Measurements from ENCODE around the gene ABTB2.

ABTB2 gene

DNA sequence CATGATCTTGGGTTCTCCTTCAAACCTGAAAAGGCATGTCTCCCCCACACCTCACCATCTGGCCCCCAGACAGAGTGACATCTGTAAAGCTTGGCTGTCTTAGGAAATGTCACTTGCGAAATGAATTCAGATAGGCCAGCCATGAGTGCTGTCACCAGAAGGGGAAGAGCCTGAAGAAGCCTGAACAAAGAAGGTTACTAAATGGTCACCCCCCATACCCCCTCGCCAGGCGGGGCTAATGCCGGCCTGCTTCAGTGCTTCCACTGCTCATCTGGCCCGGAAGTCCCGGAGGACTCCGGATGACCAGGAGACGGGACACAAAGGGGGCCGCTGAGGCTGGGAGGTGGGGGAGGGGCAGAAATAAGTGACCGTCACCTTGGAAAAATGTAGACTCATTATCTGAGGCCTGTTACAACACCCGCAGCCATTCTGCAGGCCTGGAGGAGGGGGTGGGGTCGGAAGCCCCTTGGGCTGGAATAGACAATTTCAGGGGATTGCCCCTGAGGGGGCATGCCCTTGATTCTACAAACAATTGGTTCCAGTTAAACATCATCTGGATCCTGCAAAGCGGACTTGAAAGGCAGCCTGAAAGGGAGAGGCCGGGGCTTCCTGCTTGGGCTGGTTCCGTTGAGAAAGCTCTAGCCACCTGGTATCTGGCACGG, 209.2 kb downstream of the ABTB2 start:
- DNase-seq (ENCODE audit: low spot score), result no peak

DNA sequence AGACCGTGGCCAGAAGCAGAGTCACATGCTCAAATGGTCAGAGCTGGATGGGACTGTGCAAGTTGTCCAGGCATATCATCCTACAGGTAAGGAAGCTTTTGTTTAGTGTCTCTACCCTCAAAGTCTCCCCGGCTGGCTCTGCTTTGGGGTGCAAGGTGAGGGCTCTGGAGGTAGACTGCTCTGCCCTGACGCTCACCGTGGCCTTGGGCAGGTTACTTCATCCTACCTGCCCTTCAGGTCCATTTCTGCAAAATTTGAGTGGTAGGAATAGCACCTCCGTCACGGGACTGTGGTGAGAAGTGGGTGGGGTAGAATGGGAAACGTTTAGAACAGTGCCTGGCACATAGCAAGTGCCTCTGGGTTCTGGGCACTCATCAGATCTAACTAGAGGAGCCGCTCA, 210.2 kb downstream of the ABTB2 start:
- DNase-seq (ENCODE audit: low spot score), result no peak

DNA sequence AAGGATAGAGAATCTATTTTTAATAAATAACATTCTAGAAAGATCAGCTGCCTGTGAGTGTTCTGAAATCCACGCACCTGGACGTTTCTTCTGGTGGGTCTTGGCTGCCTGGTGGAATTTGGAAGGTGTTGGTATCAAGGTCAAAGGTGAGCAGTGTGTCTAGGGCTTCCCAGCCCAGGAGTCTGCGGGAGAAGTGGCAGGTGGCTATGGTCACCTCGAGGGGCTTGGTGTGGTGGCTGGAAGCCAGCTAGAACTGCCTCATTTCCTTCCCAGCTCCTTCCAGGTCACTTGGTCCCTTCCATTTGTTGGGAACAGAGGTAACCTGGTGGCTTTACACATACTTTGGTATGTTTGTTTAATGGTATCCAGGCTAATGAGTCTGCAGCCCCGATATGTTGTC, 210.9 kb downstream of the ABTB2 start:
- DNase-seq (ENCODE audit: low spot score), result no peak

DNA sequence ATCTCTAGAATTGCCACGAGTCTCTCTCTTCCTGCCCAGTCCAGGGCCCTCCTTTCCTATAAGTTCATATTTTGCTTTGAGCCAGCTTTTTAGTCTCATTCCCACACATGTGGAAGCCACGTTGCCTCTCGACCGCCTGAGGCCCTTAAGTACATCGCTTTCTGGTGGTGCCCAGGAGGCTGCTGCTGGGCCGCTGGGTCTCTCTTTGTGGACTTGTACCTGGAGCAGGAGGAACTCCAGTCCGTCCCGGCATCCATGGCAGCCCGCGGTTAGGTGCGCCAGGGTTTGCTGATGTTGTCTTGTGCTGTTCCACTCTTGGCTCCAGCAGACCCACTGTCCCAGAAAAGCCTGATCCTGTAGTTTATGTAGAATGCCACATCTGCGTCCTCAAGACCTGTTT, 211.4 kb downstream of the ABTB2 start:
- DNase-seq (ENCODE audit: low spot score), result no peak

DNA sequence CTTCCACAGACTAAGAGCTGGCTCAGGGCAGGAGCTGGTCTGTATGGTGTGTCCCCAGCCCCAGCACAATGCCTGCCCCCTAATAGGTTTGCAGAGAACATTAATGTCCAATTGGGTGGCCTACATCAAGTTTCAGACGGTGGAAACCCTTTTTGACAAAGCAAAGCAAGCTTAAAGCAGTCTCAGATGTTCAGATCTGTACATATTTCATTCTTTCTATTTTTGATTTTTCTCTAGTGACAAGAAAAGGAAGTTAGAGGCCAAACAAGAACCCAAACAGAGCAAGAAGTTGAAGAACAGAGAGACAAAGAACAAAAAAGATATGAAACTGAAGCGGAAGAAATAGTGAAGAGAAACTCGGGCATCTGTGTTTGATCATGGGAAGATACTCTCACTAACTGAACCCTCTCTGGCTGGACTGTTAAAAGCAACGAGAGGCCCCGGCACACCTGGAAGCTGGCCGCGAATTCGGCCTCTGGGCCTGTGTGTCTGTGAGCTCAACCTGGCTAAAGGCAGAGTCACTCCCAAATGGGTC, 211.9 kb downstream of the ABTB2 start:
- no peak for DNase-seq (ENCODE audit: low spot score)

DNA sequence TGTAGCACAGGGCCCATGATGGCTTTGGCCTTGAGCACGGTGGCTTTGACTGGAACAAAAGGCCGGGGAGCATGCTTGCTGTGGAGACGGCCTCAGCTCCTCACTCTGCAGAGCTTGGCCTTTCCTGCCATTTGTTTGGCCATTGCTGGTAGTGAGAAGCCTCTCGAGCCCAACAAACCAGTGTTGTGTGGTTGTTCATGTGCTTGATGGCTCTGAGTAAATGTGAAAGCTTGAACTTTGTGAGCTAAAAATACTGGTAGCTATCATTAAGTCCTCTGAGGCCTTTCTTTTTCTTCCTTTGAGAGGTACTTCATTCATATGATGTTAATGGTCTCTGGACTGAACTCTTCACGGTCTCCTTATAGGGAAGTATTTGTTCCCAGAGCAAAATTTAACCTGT, 212.7 kb downstream of the ABTB2 start:
- no peak for DNase-seq (ENCODE audit: low spot score)

DNA sequence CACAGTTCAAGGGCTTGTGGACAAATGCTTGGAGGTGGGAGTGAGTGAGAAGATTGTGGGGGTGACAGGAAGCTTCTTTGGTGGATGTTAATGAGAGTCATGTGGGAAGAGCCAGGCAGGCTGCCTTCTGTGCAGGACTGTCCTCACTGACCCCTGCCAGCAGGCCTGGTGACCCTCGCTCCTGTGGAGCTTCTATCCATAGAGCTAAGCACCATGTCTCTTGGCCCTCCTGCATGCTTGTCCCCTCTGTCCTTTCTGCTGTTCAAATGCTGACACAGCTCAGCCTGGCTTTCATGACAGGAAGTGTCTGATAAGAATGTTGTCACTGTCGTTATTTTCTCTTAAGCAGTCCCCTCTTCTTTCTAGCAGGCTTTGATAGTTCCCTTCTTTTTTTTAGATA, 214.8 kb downstream of the ABTB2 start:
- no peak for DNase-seq (ENCODE audit: low spot score)

DNA sequence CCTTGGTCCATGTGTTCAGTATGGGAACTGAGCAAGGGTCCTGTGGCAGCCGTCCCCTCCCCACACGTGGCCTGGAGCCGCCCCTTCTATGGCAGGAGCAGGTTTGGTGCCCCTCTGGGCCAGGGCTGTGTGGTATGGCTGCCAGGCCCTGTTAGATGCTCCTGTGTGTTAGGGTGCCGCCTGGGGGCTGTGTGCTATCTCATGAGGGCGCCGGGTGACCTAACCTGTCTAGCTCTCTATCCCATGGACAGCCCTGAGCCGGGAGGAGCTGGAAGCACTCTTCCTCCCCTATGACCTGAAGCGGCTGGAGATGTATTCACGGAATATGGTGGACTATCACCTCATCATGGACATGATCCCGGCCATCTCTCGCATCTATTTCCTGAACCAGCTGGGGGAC, 217.7 kb downstream of the ABTB2 start:
- DNase-seq (ENCODE audit: low spot score), result no peak

DNA sequence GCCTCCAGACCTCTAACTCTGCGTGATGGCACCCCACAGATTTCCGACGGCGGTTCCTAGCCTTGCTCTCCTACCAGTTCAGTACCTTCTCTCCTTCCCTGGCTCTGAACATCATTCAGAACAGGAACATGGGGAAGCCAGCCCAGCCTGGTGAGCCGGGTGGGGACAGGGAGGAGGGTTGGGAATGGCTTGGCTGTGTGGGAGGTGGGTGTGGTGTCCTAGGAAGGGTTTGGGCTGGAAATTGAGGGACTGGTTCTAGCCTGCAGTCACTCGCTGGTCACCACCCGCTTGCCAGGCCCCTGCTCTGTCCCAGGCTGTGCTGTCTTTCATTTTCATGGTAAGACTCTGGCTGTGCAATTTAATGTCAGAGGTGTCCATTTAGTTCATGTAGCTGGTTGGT, 218.5 kb downstream of the ABTB2 start:
- DNase-seq (ENCODE audit: low spot score), result no peak

DNA sequence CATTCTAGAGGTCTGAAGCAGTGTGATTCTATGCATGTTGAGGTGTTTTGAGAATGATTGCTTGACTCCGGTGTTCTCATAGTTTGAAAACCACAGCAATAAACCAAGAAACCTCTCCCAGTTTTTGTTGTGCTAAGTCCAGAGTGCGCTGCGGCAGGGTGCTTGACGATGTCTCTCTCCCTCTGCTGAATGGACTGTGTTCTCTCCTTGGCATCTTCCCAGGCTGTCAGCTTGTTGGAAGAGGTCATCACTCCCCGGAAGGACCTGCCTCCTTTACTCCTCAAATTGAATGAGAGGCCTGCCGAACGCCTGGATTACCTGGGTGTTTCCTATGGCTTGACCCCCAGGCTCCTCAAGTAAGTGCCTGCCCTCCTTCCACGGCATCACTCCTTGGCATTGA, 221.4 kb downstream of the ABTB2 start:
- DNase-seq (ENCODE audit: low spot score), result no peak

DNA sequence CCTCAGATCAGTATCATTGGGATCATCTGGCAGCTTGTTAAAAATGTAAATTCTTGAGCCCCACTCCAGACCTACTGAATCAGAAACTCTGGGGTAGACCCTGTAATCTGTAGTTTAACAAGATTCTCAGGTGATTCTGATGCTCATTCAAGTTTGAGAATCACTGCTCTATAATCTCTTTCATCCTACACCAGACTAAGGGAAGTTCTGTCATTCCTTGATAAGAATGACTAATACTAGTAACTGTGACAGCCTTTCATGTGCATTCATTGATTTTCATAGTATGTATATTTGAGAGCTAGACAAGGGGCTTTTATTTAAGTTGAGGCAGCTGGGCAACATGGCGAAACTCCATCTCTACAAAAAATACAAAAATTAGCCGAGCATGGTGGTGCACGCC, 222.4 kb downstream of the ABTB2 start:
- DNase-seq (ENCODE audit: low spot score), result no peak

DNA sequence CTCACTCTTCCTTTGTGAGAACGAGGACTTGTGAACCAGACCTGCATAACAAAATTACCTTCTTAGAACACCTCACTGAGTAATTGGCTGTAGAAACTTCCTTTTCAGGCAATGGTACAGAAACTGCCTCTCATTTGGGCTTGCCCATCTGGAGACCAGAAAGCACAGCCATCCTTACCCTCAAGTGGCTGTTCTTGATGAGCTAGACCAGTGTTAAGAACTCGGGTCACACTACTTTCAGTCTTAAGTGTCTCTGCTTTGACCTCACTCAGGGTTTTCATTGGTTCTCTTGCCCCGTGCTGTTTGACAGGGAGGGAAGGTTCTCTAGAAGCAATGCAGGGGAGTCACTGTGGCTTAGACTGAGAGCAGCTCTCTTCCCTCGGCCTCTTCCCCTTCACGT, 223.0 kb downstream of the ABTB2 start:
- DNase-seq (ENCODE audit: low spot score), result no peak

DNA sequence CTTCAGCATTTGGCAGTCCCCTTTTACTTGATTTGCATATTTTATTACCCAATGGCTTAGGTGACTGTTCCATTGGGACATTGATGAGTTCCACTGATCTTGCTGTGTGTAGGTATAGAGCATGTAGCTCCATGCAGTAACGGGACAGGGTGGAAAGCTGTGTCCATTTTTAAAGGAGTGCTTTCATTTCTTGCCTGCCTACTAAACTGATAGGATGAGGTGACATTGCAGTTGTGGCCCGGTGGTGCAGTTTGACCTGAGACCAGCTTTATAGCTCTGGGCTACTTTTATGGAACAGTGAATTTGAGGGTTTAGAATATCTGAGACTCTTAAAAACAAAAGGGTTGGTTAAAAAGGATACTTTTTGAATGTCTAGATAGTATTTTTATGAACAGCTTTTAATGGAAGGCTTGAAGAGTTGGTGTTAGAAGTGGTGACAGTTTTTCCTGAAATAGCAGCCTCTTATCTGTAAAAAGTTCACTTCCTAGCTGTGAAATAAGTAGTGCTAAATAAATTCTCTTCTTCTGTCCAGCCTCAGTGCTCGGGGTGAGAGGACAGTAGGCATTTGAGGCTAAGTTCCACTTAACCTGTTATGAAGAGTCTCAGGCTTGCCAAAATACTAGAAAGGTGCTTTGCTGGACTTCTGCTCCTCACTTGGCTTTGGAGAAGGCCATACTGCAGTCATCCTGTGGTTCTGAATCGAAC, 225.4 kb downstream of the ABTB2 start:
- no peak for DNase-seq (ENCODE audit: low spot score)

DNA sequence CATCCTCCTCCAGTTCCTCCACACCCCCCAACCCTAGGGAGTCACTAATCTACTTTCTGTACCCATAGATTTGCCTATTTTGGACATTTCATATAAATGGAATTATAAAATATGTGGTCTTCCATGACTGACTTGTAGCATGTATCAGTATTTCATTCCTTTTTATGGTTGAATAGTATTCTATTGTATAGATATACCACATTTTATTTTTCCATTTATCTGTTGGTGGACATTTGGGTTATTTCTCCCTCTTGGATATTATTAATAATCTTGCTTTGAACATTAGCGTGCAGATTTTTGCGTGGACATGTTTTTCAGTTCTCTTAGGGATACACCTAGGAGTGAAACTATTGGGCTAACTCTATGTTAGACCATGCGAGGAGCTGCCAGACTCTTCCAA, 229.0 kb downstream of the ABTB2 start:
- no peak for DNase-seq (ENCODE audit: low spot score)

DNA sequence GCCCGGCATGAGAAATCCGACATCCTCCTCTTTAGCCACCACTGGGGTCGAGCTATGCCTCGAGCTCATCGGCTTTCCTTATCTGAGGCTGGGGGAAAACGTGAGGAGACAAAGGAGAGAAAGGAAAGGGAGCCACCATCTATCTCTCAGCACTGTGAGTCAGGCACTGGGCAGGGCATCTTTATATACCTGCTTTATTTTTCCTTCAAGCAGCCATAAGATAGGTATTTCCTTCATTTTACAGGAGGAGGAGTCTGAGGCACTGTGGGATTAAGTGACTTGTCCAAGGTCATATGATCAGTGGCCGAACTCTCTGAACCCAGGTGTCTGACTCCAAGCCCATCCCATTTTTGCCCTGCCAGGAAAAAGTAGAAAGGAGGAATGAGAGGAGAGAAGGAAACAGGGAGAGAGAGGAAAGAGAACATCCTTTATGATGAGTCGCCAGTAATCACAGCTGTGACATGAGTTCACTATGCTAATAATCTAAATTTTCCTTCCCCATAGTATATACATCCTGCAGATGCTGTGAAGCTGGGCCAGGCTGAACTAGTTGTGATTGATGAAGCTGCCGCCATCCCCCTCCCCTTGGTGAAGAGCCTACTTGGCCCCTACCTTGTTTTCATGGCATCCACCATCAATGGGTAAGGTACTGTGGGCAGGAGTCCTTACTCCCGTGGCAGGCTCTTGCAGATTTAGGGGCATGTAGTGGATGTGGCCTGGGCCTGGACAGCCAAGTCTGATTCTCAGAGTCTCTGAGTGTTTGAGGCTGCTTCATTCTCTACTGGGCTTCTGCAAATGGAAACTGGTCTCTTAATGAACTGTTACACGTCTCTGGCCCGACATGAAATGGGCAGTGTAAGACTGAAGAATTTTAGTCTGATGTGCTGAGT, 230.6 kb downstream of the ABTB2 start:
- DNase-seq (ENCODE audit: low spot score), result no peak

DNA sequence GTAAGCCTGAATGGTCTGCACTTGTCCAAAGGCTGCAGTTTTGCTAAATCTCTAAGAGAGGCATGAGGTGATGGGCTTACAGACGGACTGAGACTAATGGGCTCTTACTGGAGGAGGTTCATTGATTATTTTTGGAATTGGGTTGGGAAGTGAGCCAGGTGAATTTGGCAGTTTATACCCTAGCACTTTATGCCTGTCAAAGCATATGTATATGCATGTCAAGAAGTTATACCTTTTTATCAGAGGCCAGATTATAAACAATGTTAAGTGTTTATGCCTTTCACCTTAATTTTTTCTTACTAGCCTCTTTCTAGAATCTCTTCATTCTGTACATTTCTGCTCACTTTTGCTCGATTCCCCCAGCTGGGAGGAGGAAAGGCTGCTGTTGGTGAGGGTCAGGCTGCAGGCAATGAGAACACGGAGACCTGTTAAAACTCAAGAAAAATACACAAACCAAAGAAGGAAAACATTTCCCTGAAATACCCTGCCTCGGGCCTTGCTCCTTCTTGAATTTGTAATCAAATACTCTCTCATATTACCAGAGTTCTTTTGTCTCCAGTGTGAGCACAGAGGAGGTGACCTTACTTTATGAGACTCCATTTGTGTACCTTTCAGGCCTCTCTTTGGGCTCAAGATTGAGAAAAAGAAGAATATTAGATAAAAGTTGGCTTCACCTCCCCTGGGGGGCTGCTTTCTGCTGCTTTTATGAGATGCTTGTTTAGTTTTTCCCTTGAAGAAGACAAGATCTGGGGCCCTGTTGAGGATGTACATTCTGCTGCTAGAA, 232.7 kb downstream of the ABTB2 start:
- no peak for DNase-seq (ENCODE audit: low spot score)

DNA sequence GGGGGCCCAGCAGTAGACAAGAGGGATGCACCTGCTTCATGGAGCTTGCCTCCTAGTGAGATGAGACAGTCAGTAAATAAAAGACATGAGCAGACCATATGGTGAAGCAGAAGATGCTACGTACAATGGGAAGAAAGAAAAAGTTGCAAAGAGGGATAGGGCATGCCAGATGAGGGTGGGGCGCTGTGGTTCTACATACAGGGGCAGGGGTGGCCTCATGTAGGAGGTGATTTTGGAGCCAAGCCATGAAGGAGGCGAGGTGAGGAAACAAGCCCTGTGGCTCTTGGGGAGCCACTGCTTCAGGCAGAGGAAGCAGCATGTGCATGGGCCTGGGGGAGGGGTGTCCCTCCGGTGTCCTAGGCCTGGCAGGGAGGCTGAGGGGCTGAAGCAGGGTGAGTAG, 237.2 kb downstream of the ABTB2 start:
- no peak for DNase-seq (ENCODE audit: low spot score)

DNA sequence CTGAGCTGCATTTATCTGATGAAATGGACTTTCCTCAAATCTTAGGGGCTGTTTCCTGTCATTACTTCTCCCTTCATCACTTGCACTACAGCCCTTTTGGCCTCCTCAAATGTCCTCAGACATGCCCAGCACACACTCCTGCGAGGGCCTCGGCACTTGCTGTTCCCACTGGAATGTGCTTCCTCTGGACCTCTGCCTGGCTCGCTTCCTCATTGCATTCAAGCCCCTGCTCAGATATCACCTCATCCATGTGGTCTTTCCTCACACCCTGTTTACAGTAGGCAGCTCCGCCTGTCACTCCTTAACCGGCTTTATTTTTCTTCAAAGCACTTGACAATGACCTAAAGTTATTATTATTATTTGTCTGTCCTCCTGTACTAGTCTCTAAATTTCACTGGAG, 243.3 kb downstream of the ABTB2 start:
- DNase-seq (ENCODE audit: low spot score), result no peak

DNA sequence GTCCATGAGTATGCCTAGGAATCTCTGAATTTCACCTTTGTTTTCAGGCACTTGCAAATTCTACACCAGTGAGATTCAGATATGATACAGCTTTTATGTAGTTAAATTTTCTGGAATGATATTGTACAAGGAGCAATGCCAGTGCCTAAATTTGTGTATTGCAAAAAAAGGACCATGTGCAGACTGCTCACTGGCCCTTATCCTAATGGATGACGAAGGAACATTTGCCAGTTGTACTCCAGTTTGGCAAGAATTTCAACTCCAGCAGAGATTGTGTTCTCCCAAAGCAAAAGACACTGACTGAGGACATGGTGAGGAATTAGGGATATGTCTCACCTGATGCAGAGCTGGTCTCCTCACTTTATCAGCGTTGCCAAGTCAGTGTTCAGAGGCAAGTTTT, 243.8 kb downstream of the ABTB2 start:
- no peak for DNase-seq (ENCODE audit: low spot score)

DNA sequence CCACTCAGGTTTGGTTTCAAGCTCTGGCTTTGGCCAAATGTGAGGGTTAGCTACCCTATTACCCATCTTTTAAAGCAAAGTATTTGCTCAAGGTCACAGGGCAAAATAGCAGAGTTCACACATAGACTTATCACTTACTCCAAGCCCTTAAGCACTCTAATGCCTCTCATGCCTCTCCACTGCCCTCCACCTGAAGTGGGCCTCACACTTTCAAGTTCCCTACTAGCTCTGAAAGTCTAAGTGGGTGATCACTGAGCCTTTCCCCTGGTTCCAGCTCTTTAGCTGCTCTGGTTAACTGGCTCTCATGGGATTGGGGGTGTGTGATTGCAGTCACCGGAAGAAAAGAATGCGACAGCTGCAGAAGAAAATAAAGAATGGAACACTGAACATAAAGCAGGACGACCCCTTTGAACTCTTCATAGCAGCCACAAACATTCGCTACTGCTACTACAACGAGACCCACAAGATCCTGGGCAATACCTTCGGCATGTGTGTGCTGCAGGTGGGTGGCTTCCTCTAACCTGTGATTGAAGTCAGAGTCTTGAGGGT, 246.0 kb downstream of the ABTB2 start:
- DNase-seq (ENCODE audit: low spot score), result no peak

DNA sequence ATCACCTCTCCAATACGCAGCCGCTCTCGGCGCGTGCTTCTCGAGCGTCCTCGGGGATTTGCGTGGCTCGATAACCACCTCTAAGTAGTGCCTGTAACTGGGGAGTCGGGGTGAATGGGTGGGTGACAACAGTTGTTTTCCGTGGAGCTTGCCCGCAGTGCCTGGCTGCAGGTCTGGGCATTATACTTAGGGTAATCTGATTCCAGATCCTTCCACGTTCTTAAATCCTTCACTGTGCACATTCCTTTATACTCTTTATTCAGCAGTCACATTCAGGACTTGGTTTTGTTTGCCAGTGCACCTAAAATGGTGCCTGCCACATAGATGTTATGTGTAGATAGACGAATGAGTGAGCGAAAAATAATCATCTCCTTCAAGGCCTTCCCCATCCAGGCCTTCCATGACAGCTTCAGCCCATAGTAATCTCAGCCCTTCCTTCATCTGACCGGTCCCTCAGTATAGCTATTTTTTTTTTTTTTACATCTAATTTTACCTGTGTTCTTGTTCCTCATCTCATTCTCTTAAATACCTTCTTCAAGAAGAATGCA, 251.8 kb downstream of the ABTB2 start:
- DNase-seq (ENCODE audit: low spot score), result peak; percentile 25

Data from SW480 (cell line).